ENCODE results near the gene PDE10A. TPM values are rescaled to one million over a fixed set of nuclear protein-coding genes. Genes with fewer than 3 reads are reported as not detected.

Gene PDE10A
- total RNA-seq, 1 experiment from 2014 or later = 3.1 TPM

- Mint-ChIP-seq H3K27me3 (ENCODE audit: low read depth) (peaks cover 4% of the 10 kb centered on the region; the same call in 1 of the 2 replicates), H3K36me3 (no peaks in the 10 kb centered on the region), H3K27ac (no peak overlapping the region), H3K4me3 (no peak overlapping the region), H3K4me1 (no peaks in the 10 kb centered on the region; the same call in none of the 2 replicates), H3K9me3 (0 out of 2 replicates have a peak, but pooled peaks cover 6% of the 10 kb centered on the region)
- POLR2A ChIA-PET = no interaction called here
- DNase-seq (ENCODE audit: low spot score) = no peak
- CTCF ChIA-PET = no interaction called here
- TF ChIP-seq E2F4 (CRISPR knock-in tag; IDR thresholded peaks at IDR 0.05; ENCODE audit: borderline replicate concordance, low read depth) (no peak), SP1 (CRISPR knock-in tag; conservative IDR thresholded peaks at IDR 0.05) (no peak), TEAD4 (CRISPR knock-in tag; IDR thresholded peaks at IDR 0.05) (no peak), USF1 (CRISPR knock-in tag; IDR thresholded peaks at IDR 0.05) (no peak), JUN (CRISPR knock-in tag; IDR thresholded peaks at IDR 0.05) (no peak), MYBL2 (CRISPR knock-in tag; IDR thresholded peaks at IDR 0.05) (no peak)
- ATAC-seq = no peak
Observed at GRCh38 chr6:165652766-165653165, 10.3 kb downstream of the PDE10A start.

- ATAC-seq = no peak
- Mint-ChIP-seq H3K27ac (no peak overlapping the region), H3K4me1 (peaks cover 10% of the 10 kb centered on the region), H3K4me3 (no peak overlapping the region), H3K27me3 (ENCODE audit: low read depth) (no peaks in the 10 kb centered on the region), H3K9me3 (0 out of 2 replicates have a peak, but pooled peaks cover 6% of the 10 kb centered on the region), H3K36me3 (no peaks in the 10 kb centered on the region)
- DNase-seq (ENCODE audit: low spot score) = no peak
- CTCF ChIA-PET = interaction anchor here (1.2 to 1.5 kb wide), 2 partner anchors 10 to 209 kb away, joined by 3 to 4 read pairs; no protein-coding TSS in a partner anchor
- POLR2A ChIA-PET = interaction anchor here (0.5 kb wide), 1 partner anchor 213 kb away, joined by 3 read pairs; no protein-coding TSS in a partner anchor
- TF ChIP-seq, protein P1, sequence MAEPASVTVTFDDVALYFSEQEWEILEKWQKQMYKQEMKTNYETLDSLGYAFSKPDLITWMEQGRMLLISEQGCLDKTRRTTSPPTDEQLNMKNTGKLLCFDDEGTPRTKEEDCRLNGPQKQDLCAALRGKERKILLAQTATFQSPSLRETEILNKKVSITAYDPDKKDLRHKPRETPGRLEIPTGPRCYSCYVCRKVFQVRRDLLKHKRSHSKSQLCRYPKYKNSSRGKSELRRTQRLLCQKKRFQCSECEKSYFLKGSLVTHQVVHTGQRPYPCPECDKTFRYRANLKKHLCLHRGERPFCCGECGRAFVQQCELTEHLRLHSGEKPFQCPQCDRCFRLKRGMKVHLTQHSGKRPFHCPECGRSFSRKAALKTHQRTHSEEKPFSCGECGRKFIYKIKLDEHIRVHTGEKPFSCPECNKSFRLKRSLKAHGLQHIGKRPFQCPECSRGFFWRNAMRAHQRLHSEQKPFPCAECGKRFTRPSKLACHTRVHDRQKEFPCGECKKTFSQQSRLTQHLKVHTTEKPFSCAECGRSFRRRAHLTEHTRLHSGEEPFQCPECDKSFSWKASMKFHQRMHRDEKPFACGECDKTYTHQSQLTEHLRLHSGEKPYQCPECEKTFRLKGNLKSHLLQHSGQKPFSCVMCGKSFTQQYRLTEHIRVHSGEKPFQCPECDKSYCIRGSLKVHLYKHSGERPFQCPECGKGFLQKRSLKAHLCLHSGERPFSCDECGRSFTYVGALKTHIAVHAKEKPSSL (CRISPR knock-in tag; conservative IDR thresholded peaks at IDR 0.05) = no peak
- no peak for TF ChIP-seq ZNF263 (CRISPR knock-in tag; IDR thresholded peaks at IDR 0.05; ENCODE audit: low read depth)
- TF ChIP-seq IRF1 (CRISPR knock-in tag; IDR thresholded peaks at IDR 0.05) = no peak
- TF ChIP-seq, protein P2, sequence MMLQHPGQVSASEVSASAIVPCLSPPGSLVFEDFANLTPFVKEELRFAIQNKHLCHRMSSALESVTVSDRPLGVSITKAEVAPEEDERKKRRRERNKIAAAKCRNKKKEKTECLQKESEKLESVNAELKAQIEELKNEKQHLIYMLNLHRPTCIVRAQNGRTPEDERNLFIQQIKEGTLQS (CRISPR knock-in tag; conservative IDR thresholded peaks at IDR 0.05) = no peak
- TF ChIP-seq MYBL2 (CRISPR knock-in tag; IDR thresholded peaks at IDR 0.05) = no peak
- TF ChIP-seq TEAD4 (CRISPR knock-in tag; IDR thresholded peaks at IDR 0.05) = no peak
- no peak for TF ChIP-seq FOXP1 (CRISPR knock-in tag; IDR thresholded peaks at IDR 0.05; ENCODE audit: borderline replicate concordance)
- TF ChIP-seq AFF4 (CRISPR knock-in tag; IDR thresholded peaks at IDR 0.05; ENCODE audit: borderline replicate concordance) = no peak
- no peak for TF ChIP-seq CTCF (IDR thresholded peaks at IDR 0.05)
- TF ChIP-seq JAZF1 (CRISPR knock-in tag; IDR thresholded peaks at IDR 0.05) = no peak
- no peak for TF ChIP-seq CREB1 (CRISPR knock-in tag; IDR thresholded peaks at IDR 0.05)
- TF ChIP-seq TCF7 (CRISPR knock-in tag; IDR thresholded peaks at IDR 0.05; ENCODE audit: low read depth) = no peak
- TF ChIP-seq, protein P3, sequence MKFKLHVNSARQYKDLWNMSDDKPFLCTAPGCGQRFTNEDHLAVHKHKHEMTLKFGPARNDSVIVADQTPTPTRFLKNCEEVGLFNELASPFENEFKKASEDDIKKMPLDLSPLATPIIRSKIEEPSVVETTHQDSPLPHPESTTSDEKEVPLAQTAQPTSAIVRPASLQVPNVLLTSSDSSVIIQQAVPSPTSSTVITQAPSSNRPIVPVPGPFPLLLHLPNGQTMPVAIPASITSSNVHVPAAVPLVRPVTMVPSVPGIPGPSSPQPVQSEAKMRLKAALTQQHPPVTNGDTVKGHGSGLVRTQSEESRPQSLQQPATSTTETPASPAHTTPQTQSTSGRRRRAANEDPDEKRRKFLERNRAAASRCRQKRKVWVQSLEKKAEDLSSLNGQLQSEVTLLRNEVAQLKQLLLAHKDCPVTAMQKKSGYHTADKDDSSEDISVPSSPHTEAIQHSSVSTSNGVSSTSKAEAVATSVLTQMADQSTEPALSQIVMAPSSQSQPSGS (CRISPR knock-in tag; IDR thresholded peaks at IDR 0.05; ENCODE audit: borderline replicate concordance, low read depth) = no peak
- TF ChIP-seq SP1 (CRISPR knock-in tag; conservative IDR thresholded peaks at IDR 0.05) = no peak
Observed at GRCh38 chr6:165649166-165650137, 13.6 kb downstream of the PDE10A start.

Measured in WTC11 (cell line).